HG03558 (cell line): Measurements from ENCODE around the gene EML1.

Experiments
- ATAC-seq: cut with Tn5 transposase; IDR thresholded peaks from one replicate; pipeline ENCODE4 v1.9.1; 2021; ENCODE audit warnings: moderate number of reproducible peaks; ENCODE audit not compliant: unreplicated experiment; ENCODE audit errors: extremely low read depth

Gene EML1

GRCh38 chr14:99774556-99775307 is 18.5 kb upstream of the EML1 start:
- ATAC-seq, result no peak

- ATAC-seq, result no peak
These were observed 17.9 kb upstream of the EML1 start for GRCh38 chr14:99775351-99775750.

- ATAC-seq, result no peak
These were observed 15.3 kb upstream of the EML1 start for GRCh38 chr14:99777951-99778350.

GRCh38 chr14:99779751-99780150 is 13.5 kb upstream of the EML1 start:
- no peak for ATAC-seq

GRCh38 chr14:99780690-99781089 is 12.5 kb upstream of the EML1 start:
- ATAC-seq, result no peak

GRCh38 chr14:99781091-99781490 is 12.1 kb upstream of the EML1 start:
- ATAC-seq, result no peak

- ATAC-seq, result no peak
These were observed 11.2 kb upstream of the EML1 start for GRCh38 chr14:99781853-99782610.

- ATAC-seq, result no peak
These were observed 8.7 kb upstream of the EML1 start for GRCh38 chr14:99784508-99784907.

- no peak for ATAC-seq
These were observed 7.8 kb upstream of the EML1 start for GRCh38 chr14:99785426-99785825.

GRCh38 chr14:99786511-99786989 is 6.7 kb upstream of the EML1 start:
- ATAC-seq, result no peak

- no peak for ATAC-seq
These were observed 4.5 kb upstream of the EML1 start for GRCh38 chr14:99788713-99789112.

- no peak for ATAC-seq
These were observed 3.6 kb upstream of the EML1 start for GRCh38 chr14:99789581-99789980.

- no peak for ATAC-seq
These were observed 2.8 kb upstream of the EML1 start for GRCh38 chr14:99790201-99790977.

- ATAC-seq, result no peak
These were observed 2.2 kb upstream of the EML1 start for GRCh38 chr14:99790978-99791376.

- ATAC-seq, result no peak
These were observed 1.6 kb upstream of the EML1 start for GRCh38 chr14:99791476-99792209.

- no peak for ATAC-seq
These were observed 1.0 kb upstream of the EML1 start for GRCh38 chr14:99792210-99792535.

GRCh38 chr14:99792551-99793212 is 531 bp upstream of the EML1 start:
- no peak for ATAC-seq

GRCh38 chr14:99794151-99794780 is 1.1 kb downstream of the EML1 start:
- no peak for ATAC-seq

GRCh38 chr14:99795046-99795445 is 1.8 kb downstream of the EML1 start:
- no peak for ATAC-seq
